GM21515 (cell line): ENCODE results near the gene CLINT1.

Experiments
- ATAC-seq: cut with Tn5 transposase; IDR thresholded peaks from one replicate; pipeline ENCODE4 v1.9.1; 2021; ENCODE audit not compliant: unreplicated experiment

Gene CLINT1

DNA sequence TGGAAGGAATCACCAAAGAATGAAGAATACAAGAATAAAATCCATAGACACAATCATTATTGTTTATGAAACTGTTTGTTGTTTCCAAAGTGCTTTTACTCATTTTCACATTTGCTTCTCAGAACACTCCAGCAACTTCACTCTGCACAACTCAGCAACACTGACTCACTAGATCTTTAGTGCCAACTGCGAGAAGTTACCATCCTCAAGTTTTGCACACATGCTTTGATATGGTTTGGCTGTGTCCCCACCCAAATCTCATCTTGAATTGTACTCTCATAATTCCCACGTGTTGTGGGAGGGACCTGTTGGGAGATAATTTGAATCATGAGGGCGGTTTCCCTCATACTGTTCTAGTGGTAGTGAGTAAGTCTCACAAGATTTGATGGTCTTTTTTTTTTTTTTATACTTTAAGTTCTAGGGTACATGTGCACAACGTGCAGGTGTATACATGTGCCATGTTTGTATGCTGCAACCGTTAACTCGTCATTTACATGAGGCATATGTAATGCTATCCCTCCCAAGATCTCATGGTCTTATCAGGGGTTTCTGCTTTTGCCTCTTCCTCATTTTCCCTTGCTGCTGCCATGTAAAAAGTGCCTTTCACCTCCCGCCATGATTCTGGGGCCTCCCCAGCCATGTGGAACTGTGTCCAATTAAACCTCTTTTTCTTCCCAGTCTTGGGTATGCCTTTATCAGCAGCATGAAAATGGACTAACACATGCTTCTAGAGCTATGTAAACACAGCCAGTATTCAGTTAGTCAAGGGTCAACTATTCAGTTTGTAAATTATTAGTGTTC lies 36.9 kb downstream of the CLINT1 start:
- ATAC-seq: no peak

DNA sequence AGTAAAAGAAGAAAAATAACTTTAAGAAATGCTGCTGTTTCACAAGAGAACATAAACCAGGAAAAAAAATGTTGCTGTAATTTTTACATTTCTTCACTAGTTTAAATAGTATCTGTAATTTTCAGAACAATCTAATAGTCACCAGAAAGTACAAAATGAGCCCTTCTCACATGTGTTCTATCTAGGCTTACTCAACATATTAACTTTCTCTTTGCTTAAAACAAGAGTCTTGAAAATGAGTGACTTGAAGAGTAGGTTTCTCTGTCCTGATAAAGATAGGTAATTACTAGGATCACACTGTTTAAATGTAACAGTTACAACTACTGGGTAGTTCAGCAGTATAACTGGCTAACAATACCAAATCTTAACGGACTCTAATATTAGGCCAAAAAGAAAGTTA lies 37.5 kb downstream of the CLINT1 start:
- no peak for ATAC-seq

- no peak for ATAC-seq
Measured at GRCh38 chr5:157820593-157821252, 38.2 kb downstream of the CLINT1 start.

GRCh38 chr5:157819502-157820115 lies 39.3 kb downstream of the CLINT1 start:
- no peak for ATAC-seq

DNA sequence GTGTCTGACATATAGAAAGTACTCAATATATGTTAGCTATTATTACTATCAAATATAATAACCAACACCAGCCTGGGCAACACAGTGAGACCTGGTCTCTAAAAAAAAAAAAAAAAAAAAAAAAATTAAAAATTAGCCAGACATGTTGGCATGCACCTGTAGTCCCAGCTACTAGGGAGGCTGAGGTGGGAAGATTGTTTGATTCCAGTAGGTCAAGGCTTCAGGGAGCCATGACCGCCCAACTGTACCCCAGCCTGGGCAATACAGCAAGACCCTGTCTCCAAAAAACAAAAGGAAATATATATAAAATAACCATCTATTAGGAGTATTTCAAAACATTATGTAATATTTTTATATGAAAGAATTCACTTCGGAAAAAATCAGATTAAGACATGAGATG lies 40.6 kb downstream of the CLINT1 start:
- no peak for ATAC-seq

GRCh38 chr5:157817928-157818327 lies 41.0 kb downstream of the CLINT1 start:
- no peak for ATAC-seq

GRCh38 chr5:157817387-157817702 lies 41.6 kb downstream of the CLINT1 start:
- ATAC-seq: no peak

DNA sequence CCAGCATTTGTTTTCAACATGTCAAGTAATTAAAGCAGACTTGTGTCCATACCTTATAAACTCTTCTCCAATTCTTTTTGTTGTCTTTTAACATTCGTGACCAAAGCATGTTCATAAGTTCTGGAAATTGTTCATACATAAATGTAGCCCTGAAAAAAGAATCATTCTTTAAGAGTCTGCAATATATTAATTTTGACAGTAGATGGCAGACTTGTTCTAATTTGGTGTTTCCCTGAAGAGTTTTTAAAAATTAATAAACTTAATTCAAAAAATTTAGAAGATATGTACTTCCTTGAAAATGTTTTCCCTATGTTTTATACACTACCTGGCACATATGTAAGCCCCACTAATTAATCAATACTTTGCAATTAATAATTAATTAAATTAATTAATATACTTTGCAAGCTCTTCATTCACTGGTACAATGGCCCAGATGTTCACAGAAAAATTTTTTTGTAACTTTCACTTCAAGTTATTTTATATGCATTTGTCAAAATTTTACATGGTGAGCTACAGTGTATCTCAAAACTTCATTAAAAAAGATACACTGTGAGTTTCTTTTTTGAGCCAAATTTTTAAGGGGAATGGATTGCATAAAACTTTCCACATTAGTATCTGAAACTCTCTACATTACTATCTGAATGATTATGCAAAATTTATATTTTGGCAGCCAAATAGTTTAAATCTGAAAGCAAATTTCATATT lies 42.1 kb downstream of the CLINT1 start:
- no peak for ATAC-seq

DNA sequence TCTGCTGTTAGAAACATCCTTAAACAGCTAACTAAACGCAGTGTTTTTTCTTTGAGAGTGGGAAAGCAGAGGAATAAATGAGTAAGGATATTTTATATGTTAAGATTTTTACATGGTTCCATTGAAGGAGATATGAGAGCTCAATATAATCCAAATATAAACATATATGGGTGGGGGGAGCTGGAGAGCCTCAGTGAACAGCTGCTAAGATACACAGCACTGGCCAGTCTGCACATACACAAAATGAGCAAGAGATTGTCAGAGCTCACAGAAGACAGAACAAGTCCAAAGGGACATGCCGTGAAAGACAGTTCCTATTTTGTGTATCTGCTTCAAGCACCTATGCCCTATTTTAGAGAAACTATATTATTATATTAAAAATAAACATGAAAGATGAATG lies 46.9 kb downstream of the CLINT1 start:
- ATAC-seq: no peak

DNA sequence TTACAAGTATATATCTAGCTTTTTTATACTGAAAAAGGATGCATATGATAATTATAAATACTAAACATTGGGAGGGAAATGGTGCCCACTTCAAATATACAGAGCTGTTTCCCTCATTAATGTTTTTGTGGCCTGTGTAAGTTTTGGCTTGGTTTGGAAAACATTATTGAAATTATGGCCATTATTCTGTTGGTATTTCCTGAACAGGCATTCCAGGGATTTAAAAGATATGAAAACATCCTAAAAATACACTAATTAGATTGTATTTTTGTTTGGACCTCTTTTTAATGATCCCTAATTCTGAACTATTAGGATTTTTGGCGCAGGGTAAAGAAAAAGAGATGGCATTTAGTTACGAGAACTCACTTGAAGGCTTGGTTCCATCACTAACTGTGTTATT lies 50.9 kb downstream of the CLINT1 start:
- no peak for ATAC-seq

DNA sequence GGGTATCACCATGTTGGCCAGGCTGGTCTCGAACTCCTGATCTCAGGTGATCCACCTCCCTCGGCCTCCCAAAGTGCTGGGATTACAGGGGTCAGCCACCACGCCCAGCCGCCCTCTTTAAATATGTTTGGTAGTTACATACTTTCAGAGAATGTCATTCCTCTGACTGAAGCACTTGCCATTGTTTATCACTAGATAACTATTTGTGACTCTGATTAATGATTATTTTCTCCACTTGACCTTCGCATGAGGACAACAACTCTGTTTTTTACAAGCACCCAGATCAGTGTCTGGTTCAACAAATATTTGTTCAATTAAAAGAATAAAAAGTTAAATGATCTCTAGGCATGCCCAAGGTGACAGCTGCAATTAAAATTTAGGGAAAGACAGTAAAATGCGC lies 56.2 kb downstream of the CLINT1 start:
- ATAC-seq: no peak

DNA sequence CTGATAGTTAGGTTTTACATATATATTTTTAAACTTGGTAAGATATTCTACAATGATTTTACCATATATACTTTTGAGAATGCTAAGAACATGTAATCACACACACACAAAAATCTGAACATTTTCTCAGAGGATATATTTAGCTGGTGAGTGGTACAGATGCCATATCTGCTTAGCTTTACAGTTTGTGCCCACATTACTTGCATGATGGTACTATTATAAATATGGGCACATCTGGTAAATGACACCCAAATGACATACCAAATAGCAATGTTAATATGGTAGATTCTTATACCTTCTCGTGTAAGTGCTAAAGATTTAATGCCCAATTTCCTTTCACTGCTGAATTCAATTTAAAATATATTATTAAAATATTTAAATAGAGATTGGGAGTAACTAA lies 58.8 kb downstream of the CLINT1 start:
- no peak for ATAC-seq

- no peak for ATAC-seq
Measured at GRCh38 chr5:157799578-157799977, 59.4 kb downstream of the CLINT1 start.

DNA sequence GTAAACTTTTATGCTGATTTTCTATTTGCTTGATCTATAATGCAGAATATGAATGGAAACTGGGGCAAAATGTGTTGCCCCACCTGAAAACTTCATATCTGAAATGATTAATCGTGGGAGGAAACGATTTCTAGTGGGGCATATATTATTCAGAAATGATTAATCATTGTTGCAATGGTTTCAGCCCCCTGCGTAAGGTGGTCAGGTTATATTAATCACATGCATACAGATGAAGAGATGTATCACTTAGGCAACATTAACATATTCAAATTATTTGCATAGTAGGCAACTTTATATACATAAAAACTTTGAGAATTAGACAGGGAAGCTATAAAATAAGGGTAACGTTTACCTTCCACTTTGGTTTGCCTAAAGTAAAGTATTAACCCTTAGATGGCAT lies 65.6 kb downstream of the CLINT1 start:
- no peak for ATAC-seq

GRCh38 chr5:157785801-157786200 lies 73.1 kb downstream of the CLINT1 start:
- ATAC-seq: no peak

- no peak for ATAC-seq
Measured at GRCh38 chr5:157779221-157779620, 79.7 kb downstream of the CLINT1 start.

DNA sequence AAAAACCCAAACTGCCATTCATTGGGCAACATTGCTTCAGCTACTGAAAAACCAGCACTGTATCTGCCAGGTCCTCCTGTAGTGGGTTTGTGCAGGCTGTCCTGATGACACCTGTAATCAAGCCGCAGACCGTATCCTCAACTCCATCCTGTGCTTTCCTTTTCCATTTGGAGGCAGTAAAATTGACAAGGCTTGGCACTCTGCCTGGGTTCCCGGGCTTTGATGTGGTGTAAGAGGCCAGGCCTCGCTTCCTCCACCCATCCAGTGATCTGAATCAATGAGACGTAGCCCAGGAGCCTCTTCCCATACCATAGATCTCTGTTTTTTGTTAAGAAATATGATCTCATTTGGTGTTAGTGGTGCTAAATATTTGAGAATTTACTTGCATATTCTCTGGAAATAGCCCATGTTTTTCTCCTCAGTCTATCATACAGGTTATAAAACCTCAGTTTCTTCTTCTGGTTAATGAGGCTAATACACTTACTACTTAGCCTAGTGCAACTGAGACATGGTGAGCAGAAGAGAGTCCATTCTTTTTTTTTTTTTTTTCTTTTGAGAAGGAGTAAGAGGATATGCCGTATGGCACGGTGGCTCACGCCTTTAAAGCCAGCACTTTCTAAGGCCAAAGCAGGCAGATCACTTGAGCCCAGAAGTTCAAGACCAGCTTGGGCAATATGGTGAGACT lies 80.7 kb downstream of the CLINT1 start:
- ATAC-seq: no peak

- ATAC-seq: no peak
Measured at GRCh38 chr5:157772127-157772526, 86.8 kb downstream of the CLINT1 start.

DNA sequence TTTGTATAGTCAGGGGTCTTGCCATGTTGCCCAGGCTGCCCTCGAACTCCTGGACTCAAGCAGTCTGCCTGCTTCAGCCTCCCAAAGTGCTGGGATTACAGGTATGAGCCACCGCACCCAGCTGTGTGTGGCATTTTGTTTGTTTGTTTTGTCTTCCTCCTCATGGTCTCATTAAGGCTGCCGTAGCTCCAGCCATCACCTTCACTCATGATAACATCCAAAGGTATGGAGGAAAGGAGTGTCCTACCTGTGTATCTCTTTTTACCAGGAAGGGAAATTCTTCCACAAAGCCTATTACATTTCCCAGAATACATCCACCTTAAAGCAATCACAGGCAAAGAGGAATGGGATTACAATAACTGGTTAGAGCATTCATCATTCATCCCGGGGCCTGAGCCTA lies 88.3 kb downstream of the CLINT1 start:
- ATAC-seq: no peak

GRCh38 chr5:157767689-157768088 lies 91.3 kb downstream of the CLINT1 start:
- no peak for ATAC-seq

DNA sequence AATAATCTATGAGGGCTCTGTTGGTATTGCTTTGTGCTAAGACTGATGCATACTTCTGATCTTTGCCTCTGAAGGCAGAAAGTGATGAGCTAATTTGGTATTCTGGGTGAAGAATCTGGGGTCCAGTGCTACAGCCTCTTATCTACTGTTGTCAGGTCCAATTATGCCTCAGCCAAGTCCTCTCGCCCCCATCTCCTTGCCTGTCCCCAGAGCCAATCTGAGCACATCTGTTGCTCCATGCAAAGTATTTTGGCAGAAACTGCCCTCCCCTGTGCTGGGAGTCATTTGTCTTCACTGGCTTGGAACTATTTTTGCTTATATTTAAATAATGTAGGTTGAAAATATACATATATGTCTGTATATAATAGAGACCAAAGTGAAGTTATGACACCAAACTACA lies 92.0 kb downstream of the CLINT1 start:
- ATAC-seq: no peak
